Measurements from ENCODE around the gene LCN15.
"Not testable (repeated sequence)": the region's sequence is repeated elsewhere in the genome, so short reads cannot be mapped to it uniquely, and the experiment has no call there.

The LCN15 gene

DNA sequence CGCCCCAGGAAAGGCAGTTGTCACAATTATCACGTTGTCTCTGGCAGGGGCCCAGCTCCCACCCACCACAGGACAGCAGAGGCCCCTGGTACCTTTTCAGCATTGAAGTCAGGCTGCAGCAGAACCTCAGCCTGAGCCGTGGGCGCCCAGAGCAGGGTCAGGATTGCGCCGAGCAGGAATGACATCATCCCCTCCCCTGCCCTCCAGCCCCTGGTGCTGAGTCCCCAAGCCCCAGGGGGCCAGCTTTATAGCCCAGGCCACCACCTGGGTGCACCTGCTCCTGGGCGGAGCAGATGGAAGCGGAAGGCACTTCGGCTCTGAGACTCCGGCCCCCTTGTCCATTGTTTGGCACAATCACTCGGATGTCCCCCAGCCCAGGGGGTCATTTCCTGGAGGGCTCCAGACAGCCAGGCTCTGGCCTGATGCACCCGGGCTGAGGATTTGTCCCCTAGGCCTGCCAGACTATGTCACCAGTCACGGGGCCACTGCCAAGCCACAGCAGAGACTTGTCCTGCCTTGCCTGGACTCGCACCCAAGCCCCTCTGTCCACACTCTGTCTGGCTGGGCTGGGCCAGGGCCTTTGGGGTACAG is at the start of gene LCN15:
Gene LCN15 (minus strand): TSS at position 218 of the 591 bp plus-strand sequence. CDS start 30 bp downstream, at position 188.
- no peak within 1 kb of the TSS for H3K4me3 ChIP-seq (ENCODE audit: low read depth, low read length)
- DNase-seq (ENCODE audit: low read depth): no peak

GRCh38 chr9:136808806-136809158 is 44.5 kb upstream of the LCN15 start:
- no peak for DNase-seq (ENCODE audit: low read depth)
- H3K4me3 ChIP-seq (ENCODE audit: low read depth, low read length): peak overlapping the region; percentile 90

- H3K4me3 ChIP-seq (ENCODE audit: low read depth, low read length): peak overlapping the region; percentile 90
- no peak for DNase-seq (ENCODE audit: low read depth)
These were observed 43.9 kb upstream of the LCN15 start for GRCh38 chr9:136808075-136808805.

- no peak for DNase-seq (ENCODE audit: low read depth)
- peak within 1 kb of the TSS; percentile 90 for H3K4me3 ChIP-seq (ENCODE audit: low read depth, low read length)
These were observed 43.2 kb upstream of the LCN15 start, which contains the start of gene RABL6 for GRCh38 chr9:136807281-136808074. TSS of gene RABL6 (plus strand) at chr9:136807948. CDS start at chr9:136808197, 249 bp downstream.

- no peak for DNase-seq (ENCODE audit: low read depth)
- peak overlapping the region; percentile 90 for H3K4me3 ChIP-seq (ENCODE audit: low read depth, low read length)
These were observed 42.4 kb upstream of the LCN15 start for GRCh38 chr9:136806631-136807201.

DNA sequence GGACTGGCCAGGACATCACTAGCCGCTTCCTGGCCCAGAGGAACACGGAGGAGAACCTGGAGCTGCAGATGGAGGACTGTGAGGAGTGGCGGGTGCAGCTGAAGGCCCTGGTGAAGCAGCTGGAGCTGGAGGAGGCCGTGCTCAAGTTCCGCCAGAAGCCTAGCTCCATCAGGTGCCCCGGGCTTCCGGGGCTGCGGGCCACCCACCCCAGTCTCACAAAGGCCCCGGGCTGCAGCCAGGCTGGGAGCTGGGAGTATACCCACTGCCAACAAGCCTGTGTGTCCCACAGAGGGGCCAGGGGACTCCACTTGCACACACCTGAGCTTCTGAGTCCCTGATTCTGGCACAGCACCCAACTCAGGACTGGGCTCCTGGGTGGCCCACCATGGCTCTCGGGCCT is 41.7 kb upstream of the LCN15 start:
- no peak overlapping the region for H3K4me3 ChIP-seq (ENCODE audit: low read depth, low read length)
- no peak for DNase-seq (ENCODE audit: low read depth)

DNA sequence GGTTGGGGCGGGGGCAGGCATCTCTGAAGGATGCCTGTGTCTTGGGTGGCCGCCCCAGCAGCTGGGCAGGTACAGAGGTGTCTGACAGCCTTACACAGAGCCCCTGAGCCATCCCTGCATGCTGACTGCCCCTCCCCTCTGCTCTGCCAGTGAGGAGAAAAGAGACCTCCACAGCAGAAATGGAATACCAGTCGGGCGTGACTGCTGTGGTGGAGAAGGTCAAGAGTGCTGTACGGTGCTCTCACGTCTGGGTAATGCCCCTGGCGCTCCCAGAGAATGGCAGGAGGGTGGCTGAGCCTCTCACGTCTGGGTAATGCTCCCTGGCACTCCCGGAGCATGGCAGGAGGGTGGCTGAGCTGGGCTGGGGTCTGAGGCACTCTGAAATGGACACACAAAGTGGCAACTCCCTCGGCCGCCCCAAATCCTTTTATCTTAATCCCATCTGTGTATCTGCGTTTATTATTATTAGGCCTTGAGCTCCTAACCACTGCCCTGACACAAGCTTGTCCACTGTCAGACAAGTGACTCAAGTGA is 41.0 kb upstream of the LCN15 start:
- H3K4me3 ChIP-seq (ENCODE audit: low read depth, low read length): no peak overlapping the region
- DNase-seq (ENCODE audit: low read depth): no peak

- no peak overlapping the region for H3K4me3 ChIP-seq (ENCODE audit: low read depth, low read length)
- DNase-seq (ENCODE audit: low read depth): no peak
These were observed 40.3 kb upstream of the LCN15 start for GRCh38 chr9:136804509-136805206.

DNA sequence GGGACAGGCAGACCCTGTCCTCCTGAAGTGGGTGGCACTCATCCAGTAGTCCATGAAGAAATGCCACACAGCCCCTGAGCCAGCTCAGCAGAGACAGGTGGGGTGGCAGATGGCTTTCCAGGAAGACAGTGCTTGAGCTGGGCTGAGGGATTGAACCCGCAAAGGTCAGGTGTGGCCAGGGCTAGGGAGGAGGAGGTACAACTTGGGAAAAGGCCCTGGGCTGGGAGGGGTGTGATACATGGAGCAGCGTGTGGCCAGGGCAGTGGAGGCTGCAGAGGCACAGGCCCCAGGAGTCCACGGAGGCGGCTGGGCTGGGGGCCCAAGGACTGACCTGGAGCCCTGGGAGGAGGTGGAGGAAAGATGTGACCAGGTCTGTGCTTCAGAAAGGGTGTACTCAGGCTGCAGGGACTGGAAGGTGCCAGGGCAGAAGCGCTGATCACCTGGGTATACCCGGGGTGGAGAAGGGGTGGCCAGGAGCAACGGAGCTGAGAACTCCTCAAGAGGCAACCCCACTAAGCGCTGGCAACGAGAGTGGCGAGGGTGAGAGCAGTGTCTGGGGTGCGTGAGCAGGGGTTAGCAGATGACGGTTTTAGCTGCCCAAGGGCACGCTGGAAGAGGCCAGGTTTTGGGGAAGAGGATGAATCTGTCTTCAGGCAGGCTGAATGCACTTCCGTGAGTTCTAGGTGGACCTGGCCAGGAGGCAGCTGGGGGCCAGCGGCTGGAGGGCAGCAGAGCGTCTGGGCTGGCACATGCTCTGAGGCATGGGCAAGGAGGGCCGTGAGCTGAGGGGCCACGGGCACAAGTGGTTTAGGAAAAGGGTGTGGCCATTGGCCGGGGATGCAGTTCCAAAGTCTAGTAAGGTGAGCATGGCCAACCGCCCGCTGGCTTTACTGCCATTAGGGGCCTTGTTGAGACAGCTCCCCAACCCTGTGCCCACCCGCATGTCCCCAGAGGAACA is 39.5 kb upstream of the LCN15 start:
- H3K4me3 ChIP-seq (ENCODE audit: low read depth, low read length): no peak overlapping the region
- DNase-seq (ENCODE audit: low read depth): no peak

- not testable (repeated sequence) for DNase-seq (ENCODE audit: low read depth); H3K4me3 ChIP-seq (ENCODE audit: low read depth, low read length)
These were observed 38.8 kb upstream of the LCN15 start for GRCh38 chr9:136803009-136803550.

GRCh38 chr9:136802321-136802720 is 38.0 kb upstream of the LCN15 start:
- H3K4me3 ChIP-seq (ENCODE audit: low read depth, low read length): no peak overlapping the region

GRCh38 chr9:136799854-136800657 is 35.7 kb upstream of the LCN15 start:
- no peak for DNase-seq (ENCODE audit: low read depth)
- H3K4me3 ChIP-seq (ENCODE audit: low read depth, low read length): peak overlapping the region; percentile 25

More at GRCh38 chr9:136802321-136802720, 38.0 kb upstream of the LCN15 start:
- DNase-seq (ENCODE audit: low read depth): no peak

DNA sequence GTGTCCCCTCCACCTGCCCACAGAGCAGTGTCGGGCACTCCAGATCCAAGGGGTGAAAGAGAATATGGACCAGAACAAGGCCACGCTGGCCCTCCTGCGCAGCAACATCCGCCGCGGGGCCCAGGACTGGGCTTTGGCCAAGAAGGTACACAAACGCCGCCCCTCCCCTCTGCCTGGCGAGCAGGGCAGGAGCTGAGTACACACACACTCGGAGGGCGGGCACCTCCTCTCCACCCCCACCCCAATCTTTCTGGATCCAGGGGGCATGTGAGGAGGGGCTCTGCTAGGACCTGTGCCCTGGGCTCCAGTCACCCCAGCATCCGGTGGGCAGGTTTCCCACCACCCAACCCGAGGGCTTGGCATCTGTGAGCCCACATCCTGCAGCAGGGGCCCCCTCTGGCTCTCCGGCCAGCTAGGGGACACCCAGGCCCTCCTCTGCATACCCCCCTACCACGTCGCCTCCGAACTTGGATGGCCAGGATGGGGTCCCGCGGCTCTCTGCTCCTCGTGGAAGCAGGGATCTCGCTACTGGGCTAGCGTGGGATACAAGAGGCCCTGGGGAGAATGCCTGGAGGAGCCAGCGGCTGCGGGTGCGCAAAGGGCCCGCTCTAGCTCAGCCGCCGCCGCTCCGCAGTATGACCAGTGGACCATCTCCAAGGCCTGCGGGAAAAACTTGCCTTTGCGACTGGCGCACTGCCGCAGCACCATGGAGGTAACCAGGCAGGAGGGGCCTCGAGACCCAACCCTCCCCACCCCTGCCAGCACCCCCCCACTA is 34.9 kb upstream of the LCN15 start:
- DNase-seq (ENCODE audit: low read depth): no peak
- no peak overlapping the region for H3K4me3 ChIP-seq (ENCODE audit: low read depth, low read length)

DNA sequence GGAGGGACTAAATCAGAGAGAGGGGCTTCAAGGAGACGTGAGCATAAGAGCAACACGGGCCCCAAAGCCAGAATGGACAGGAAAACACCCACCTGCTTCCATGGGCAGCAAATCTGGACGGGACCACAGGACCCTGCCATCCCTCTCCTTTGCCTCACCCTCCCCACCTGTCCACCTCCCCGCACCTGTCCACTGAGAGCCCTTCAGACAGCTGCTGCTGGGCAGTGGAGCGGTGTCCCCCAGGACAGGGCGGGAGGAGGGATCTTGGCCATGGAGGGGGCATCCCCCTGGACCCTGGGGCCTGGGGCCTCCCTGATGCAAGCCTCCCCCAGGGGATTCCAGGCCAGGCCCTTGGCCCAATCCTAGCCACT is 34.4 kb upstream of the LCN15 start:
- no peak overlapping the region for H3K4me3 ChIP-seq (ENCODE audit: low read depth, low read length)
- no peak for DNase-seq (ENCODE audit: low read depth)

DNA sequence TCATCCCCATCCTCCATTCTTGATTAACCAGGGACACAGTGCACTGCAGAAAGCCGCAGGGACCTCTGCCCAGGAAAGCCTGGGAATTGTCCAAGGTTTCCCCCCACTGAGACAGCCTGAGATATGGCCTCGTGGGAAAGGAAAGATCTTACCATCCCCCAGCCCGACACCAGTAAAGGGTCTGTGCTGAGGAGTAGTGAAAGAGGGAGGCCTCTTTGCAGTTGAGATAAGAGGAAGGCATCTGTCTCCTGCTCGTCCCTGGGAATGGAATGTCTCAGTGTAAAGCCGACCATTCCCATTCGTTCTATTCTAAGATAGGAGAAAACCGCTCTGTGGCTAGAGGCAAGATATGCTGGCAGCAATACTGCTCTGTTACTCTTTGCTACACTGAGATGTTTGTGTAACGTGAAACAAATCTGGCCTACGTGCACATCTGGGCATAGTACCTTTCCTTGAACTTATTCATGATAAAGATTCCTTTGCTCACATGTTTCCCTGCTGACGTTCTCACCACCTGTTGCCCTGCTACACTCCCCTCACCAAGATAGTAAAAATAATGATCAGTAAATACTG is 32.5 kb upstream of the LCN15 start:
- not testable (repeated sequence) for H3K4me3 ChIP-seq (ENCODE audit: low read depth, low read length); DNase-seq (ENCODE audit: low read depth)

GRCh38 chr9:136796238-136796774 is 32.0 kb upstream of the LCN15 start, which contains the start of gene CCDC183:
TSS of gene CCDC183 (plus strand) at chr9:136796338. CDS start at chr9:136796398, 60 bp downstream.
- no peak within 1 kb of the TSS for H3K4me3 ChIP-seq (ENCODE audit: low read depth, low read length)
- DNase-seq (ENCODE audit: low read depth): no peak
